Stomach (tissue), 9 donors: Measurements from ENCODE around the gene GIMAP1. TPM values are rescaled to one million over a fixed set of nuclear protein-coding genes. Genes with fewer than 3 reads are reported as not detected.
A peak's percentile ranks its signal among the peaks of the same experiment; 100 is the strongest.

Source experiments
- DNase-seq, 2 donors: peaks; one replicate each; pipeline versions ENCODE4 v3.0.0 to v3.0.0-alpha.2; 2013 to 2019
- H3K27ac ChIP-seq, 5 donors: fragments of 200-600 bp in 4 of 5; sonication (generic) in 4 of 5; one replicate each; pipeline ENCODE4 v1.5.1; 2013 to 2019; ENCODE audit warnings: mild to moderate bottlenecking in 1 of 5, moderate library complexity in 1 of 5
- H3K27me3 ChIP-seq, 3 donors: fragments of 200-600 bp; sonication (generic); one replicate each; pipeline ENCODE4 v1.5.1; 2017 to 2019; ENCODE audit warnings: mixed run types in 1 of 3
- H3K36me3 ChIP-seq, 4 donors: fragments of 200-600 bp; sonication (generic); 1 replicate in 3 of 4; 2 replicates in 1 of 4; pipeline ENCODE4 v1.5.1; 2016 to 2019
- H3K4me1 ChIP-seq, 4 donors: fragments of 200-600 bp; sonication (generic); one replicate each; pipeline ENCODE4 v1.5.1; 2016 to 2019
- H3K4me3 ChIP-seq, 4 donors: fragments of 200-600 bp; sonication (generic) in 3 of 4; one replicate each; pipeline ENCODE4 v1.5.1; 2016 to 2019; ENCODE audit warnings: mild to moderate bottlenecking in 1 of 4
- H3K9me3 ChIP-seq, 4 donors: fragments of 200-600 bp; sonication (generic); one replicate each; pipeline ENCODE4 v1.5.1; 2016 to 2019
- EP300 ChIP-seq: sonication (generic); formaldehyde crosslinking; IDR thresholded peaks from one replicate; pipeline ENCODE4 v1.6.1; 2017; ENCODE audit warnings: antibody characterized with exemption
- POLR2A ChIP-seq, 4 donors: fragments of 450-650 bp; IDR thresholded peaks; one replicate each; pipeline ENCODE4 v1.6.1; 2016; ENCODE audit warnings: antibody characterized with exemption in 4 of 4, control low read depth in 2 of 4, mild to moderate bottlenecking in 1 of 4, moderate library complexity in 1 of 4
- POLR2AphosphoS5 ChIP-seq, 3 donors: sonication (generic); formaldehyde crosslinking; IDR thresholded peaks; one replicate each; pipeline ENCODE4 v1.6.1; 2016; ENCODE audit warnings: antibody characterized with exemption in 3 of 3
- WGBS, 5 donors: extraction: QIAGEN DNeasy Blood & Tissue Kit in 3 of 5; methylation state at CpG; one replicate each; pipeline versions ENCODE4 v1.1.5 to v1.1.7; 2013 to 2018; 5-methylcytosine and 5-hydroxymethylcytosine counted together
- intact Hi-C: fragments of 100-400 bp; cut with DNase I; formaldehyde crosslinking; loops from one replicate; pipeline ENCODE4 v1.15.1; 2023; ENCODE audit warnings: low total_unique reads
- polyA plus RNA-seq, 3 donors: library from polyadenylated mRNA; stranded (reverse); fragments of 200-250 nt; gene quantifications; one replicate each; pipeline ENCODE4 v1.2.3, GENCODE V29; 2013
- total RNA-seq, 5 donors: library from RNA; depleted of rRNA; stranded (reverse); fragments of >200 nt; gene quantifications; one replicate each; pipeline versions ENCODE4 v1.1.0 to v1.2.3, GENCODE V29; 2014 to 2016
- TF ChIP-seq, protein P1 (sequence below), 7 experiments: fragments of 450-650 bp in 4 of 7; fragments of 200-600 bp in 3 of 7; sonication (generic) in 3 of 7; IDR thresholded peaks; one replicate each; pipeline ENCODE4 v1.5.1; 2016 to 2019; ENCODE audit warnings: antibody characterized with exemption in 7 of 7, control low read depth in 2 of 7, mild to moderate bottlenecking in 1 of 7
- donor health status: healthy with polysubstance abuse.
- donor health status: Bipolar disorder and iron deficiency.
- donor health status: healthy.

Gene GIMAP1
- total and polyA plus RNA-seq, 8 donors = 0.45 to 5.8 (median 2.7) TPM; not detected in 1

DNA sequence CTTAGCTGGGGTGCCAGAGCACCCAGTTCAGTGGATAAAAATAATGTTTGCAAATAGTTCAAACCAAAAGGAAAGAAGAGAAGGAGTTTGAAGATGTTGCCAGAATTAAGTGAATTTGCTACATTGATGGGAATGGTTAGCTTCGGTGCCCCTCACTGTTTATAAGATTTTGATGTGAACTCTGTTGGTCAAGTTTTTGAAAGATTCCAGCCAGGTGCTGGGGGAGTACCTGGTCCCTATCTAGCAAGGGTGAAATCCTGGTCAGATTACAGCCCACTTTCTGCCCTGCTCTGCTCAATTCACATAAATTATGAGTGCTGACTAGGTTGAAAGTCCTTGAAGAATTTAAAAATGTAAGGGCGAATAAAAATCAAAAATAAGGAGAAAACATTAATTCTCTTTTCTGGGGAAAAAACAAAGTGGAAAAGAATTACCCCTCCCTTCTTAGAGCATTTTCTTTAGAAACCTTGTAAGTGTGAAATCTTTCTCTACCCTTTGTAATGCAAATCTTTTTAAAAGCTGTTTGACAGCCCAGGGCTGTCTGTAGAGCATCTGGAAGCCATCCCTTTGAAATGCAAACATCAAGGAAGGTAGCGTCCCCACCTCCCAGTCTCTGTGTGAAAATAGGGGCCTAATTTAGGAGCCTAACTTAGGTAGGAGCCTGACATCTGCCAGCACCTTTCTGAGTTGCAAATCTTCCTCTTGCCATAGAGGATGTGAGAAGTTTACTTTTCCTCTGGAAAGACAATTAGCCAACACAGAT lies 19.4 kb downstream of the GIMAP1 start:
- Histone ChIP-seq H3K4me3 (no peak overlapping the region), H3K4me1 (peaks cover 0 to 8% (median 0%) of the 10 kb centered on the region in 4 donors), H3K9me3 (no peaks in the 10 kb centered on the region), H3K27me3 (peaks cover 0 to 5% (median 0%) of the 10 kb centered on the region in 3 donors), H3K36me3 (no peaks in the 10 kb centered on the region), H3K27ac (peak overlapping the region in 3 of 5 donors; percentile 19 to 80 (median 74))
- no peak for DNase-seq
- intact Hi-C loops = no loop called here
- TF ChIP-seq EP300 (no peak), POLR2A (IDR thresholded peaks at IDR 0.05) (no peak), POLR2AphosphoS5 (IDR thresholded peaks at IDR 0.05) (no peak)
- TF ChIP-seq, protein P1, sequence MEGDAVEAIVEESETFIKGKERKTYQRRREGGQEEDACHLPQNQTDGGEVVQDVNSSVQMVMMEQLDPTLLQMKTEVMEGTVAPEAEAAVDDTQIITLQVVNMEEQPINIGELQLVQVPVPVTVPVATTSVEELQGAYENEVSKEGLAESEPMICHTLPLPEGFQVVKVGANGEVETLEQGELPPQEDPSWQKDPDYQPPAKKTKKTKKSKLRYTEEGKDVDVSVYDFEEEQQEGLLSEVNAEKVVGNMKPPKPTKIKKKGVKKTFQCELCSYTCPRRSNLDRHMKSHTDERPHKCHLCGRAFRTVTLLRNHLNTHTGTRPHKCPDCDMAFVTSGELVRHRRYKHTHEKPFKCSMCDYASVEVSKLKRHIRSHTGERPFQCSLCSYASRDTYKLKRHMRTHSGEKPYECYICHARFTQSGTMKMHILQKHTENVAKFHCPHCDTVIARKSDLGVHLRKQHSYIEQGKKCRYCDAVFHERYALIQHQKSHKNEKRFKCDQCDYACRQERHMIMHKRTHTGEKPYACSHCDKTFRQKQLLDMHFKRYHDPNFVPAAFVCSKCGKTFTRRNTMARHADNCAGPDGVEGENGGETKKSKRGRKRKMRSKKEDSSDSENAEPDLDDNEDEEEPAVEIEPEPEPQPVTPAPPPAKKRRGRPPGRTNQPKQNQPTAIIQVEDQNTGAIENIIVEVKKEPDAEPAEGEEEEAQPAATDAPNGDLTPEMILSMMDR (IDR thresholded peaks at IDR 0.05) = no peak
- 35 to 67% (median 51%) methylated on average over 3 of the region's 3 CpGs for WGBS, 5 donors

DNA sequence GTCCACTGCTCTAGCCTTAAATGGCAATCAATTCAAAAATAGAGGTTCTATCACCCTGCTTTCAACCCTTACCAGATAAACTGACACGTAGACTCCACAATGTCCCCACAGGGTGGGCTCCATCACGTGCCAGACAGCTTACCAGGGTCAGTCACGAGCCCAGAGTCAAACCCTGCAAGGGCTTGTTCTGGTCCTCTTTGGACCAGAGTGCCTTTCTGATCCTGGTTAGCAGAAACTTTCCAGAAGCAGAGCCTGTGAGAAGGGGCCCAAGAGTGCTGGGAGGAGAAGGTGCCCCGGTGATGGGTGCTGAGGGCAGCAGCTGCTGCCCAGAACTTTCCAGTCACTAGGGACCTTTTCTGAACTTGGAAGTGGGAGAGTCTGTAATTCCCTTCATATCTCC lies 20.5 kb downstream of the GIMAP1 start:
- peak overlapping the region; percentile 50 to 80 (median 74) for H3K27ac ChIP-seq

DNA sequence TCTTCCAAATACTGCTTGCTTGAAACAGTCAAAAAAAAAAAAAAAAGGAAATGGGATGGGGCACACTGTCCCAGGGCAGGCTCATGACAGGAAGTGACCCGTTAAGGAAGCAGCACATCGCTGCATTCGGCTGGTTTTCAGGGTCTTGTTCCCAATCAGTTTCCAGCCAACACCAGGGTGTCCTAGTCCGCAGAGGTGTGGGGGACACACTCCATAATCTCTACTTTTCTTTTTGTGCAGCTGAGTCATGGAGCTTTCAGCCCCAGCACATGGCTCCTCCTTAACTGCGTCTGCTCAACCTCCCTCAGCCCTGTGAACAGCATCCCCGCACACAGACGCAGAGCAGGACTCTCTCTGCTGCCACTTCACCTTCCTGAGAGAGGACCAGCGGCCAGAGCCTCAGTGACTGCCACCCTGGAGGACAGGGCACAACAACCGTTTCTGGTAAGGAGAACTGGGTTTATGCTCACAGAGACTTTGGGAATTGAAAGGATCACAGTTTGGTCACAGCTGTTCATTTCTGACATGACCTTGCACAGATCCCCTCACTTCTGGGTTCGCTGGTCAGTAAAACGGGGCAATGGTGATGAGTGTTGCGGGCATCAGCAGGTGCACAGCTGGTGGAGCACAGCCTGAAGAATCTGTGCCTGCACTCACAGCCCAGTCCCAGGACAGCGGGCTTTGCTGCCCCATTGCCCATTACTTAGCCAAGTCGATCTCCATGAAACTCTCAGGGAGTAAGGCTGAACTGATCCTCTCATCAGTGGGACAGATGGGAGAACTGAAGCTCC lies 21.0 kb downstream of the GIMAP1 start, which contains the start of gene GIMAP5:
TSS of gene GIMAP5 (plus strand) at position 154 of the 791 bp plus-strand sequence. CDS start 3,467 bp downstream, outside the sequence.
- 37 to 51% (median 46%) methylated on average over 14 of the region's 14 CpGs for WGBS, 5 donors
- Histone ChIP-seq H3K9me3 (no peaks in the 10 kb centered on the region), H3K27ac (peak within 1 kb of the TSS; percentile 65 to 80 (median 74)), H3K27me3 (peaks cover 0 to 5% (median 0%) of the 10 kb centered on the region in 3 donors), H3K36me3 (peaks cover 0 to 12% (median 5%) of the 10 kb centered on the region in 4 donors), H3K4me1 (peaks cover 0 to 11% (median 4%) of the 10 kb centered on the region in 4 donors), H3K4me3 (peak within 1 kb of the TSS; percentile 35 to 52 (median 47))
- peak in 1 of 2 donors; percentile 32 for DNase-seq
- intact Hi-C loops = no loop called here
- TF ChIP-seq POLR2AphosphoS5 (IDR thresholded peaks at IDR 0.05) = peak in 1 of 3 donors; percentile 41
- TF ChIP-seq, protein P1 (IDR thresholded peaks at IDR 0.05) = no peak

More for the DNA sequence above, 20.5 kb downstream of the GIMAP1 start:
- Histone ChIP-seq H3K4me3 (peak overlapping the region; percentile 35 to 52 (median 47)), H3K36me3 (peaks cover 0 to 6% (median 2%) of the 10 kb centered on the region in 4 donors), H3K4me1 (peaks cover 0 to 8% (median 4%) of the 10 kb centered on the region in 4 donors), H3K9me3 (no peaks in the 10 kb centered on the region), H3K27me3 (peaks cover 0 to 5% (median 0%) of the 10 kb centered on the region in 3 donors)
- no peak for TF ChIP-seq POLR2AphosphoS5 (IDR thresholded peaks at IDR 0.05)
- no peak for TF ChIP-seq EP300
- TF ChIP-seq, protein P1 (IDR thresholded peaks at IDR 0.05) = no peak
- TF ChIP-seq POLR2A (IDR thresholded peaks at IDR 0.05) = no peak
- no peak for DNase-seq
- 47 to 51% (median 50%) methylated on average over 4 of the region's 4 CpGs for WGBS, 5 donors
- intact Hi-C loops = no loop called here

GRCh38 chr7:150738092-150738491 lies 21.7 kb downstream of the GIMAP1 start:
- Histone ChIP-seq H3K9me3 (no peaks in the 10 kb centered on the region), H3K36me3 (peaks cover 0 to 16% (median 8%) of the 10 kb centered on the region in 4 donors)
- 56 to 71% (median 69%) methylated on average over 5 of the region's 5 CpGs for WGBS, 5 donors

More at GRCh38 chr7:150738092-150738491, 21.7 kb downstream of the GIMAP1 start:
- Histone ChIP-seq H3K27me3 (peaks cover 0 to 5% (median 0%) of the 10 kb centered on the region in 3 donors), H3K4me3 (peak overlapping the region; percentile 35 to 52 (median 47)), H3K4me1 (peaks cover 0 to 16% (median 6%) of the 10 kb centered on the region in 4 donors), H3K27ac (peak overlapping the region; percentile 65 to 80 (median 74))
- intact Hi-C loops = no loop called here
- no peak for DNase-seq
- TF ChIP-seq POLR2AphosphoS5 (IDR thresholded peaks at IDR 0.05) (no peak), EP300 (no peak), POLR2A (IDR thresholded peaks at IDR 0.05) (no peak)
- TF ChIP-seq, protein P1 (IDR thresholded peaks at IDR 0.05) = no peak
